Suprapubic skin (tissue), 4 donors: Measurements from ENCODE around the gene PYROXD2. TPM values are rescaled to one million over a fixed set of nuclear protein-coding genes. Genes with fewer than 3 reads are reported as not detected.

ENCODE experiments used
- DNase-seq, 2 donors: peaks; one replicate each; pipeline ENCODE4 v3.0.0-alpha.2; 2019; ENCODE audit warnings: low spot score in 2 of 2
- H3K27ac ChIP-seq: fragments of 200-600 bp; sonication (generic); one replicate; pipeline ENCODE4 v1.5.1; 2019
- H3K27me3 ChIP-seq: fragments of 200-600 bp; sonication (generic); one replicate; pipeline ENCODE4 v1.5.1; 2019
- H3K36me3 ChIP-seq: fragments of 200-600 bp; sonication (generic); one replicate; pipeline ENCODE4 v1.5.1; 2019
- H3K4me1 ChIP-seq: fragments of 200-600 bp; sonication (generic); one replicate; pipeline ENCODE4 v1.5.1; 2019
- H3K4me3 ChIP-seq: fragments of 200-600 bp; sonication (generic); one replicate; pipeline ENCODE4 v1.5.1; 2019; ENCODE audit warnings: mild to moderate bottlenecking
- H3K9me3 ChIP-seq: fragments of 200-600 bp; sonication (generic); one replicate; pipeline ENCODE4 v1.5.1; 2019
- CTCF ChIP-seq, 2 donors: fragments of 200-600 bp in 1 of 2; fragments of 450-650 bp in 1 of 2; sonication (generic) in 1 of 2; IDR thresholded peaks; one replicate each; pipeline ENCODE4 v1.5.1; 2016 to 2019; ENCODE audit warnings: antibody characterized with exemption in 2 of 2, mild to moderate bottlenecking in 1 of 2, moderate library complexity in 1 of 2
- EP300 ChIP-seq: sonication (generic); formaldehyde crosslinking; IDR thresholded peaks from one replicate; pipeline ENCODE4 v1.6.1; 2017; ENCODE audit warnings: antibody characterized with exemption
- POLR2A ChIP-seq, 2 donors: fragments of 450-650 bp; IDR thresholded peaks; one replicate each; pipeline ENCODE4 v1.6.1; 2017; ENCODE audit warnings: antibody characterized with exemption in 2 of 2, mild to moderate bottlenecking in 2 of 2, moderate library complexity in 2 of 2
- POLR2AphosphoS5 ChIP-seq, 3 donors: sonication (generic); formaldehyde crosslinking; IDR thresholded peaks; one replicate each; pipeline ENCODE4 v1.6.1; 2017; ENCODE audit warnings: antibody characterized with exemption in 3 of 3
- WGBS: methylation state at CpG from one replicate; pipeline ENCODE4 v1.1.5; 2018; 5-methylcytosine and 5-hydroxymethylcytosine counted together
- total RNA-seq, 4 donors: library from RNA; depleted of rRNA; stranded (reverse); fragments of >200 nt; gene quantifications; one replicate each; pipeline ENCODE4 v1.1.0, GENCODE V29; 2016

PYROXD2 gene
- total RNA-seq, 4 donors from 2014 or later, result 4.3 to 20.3 (median 5.2) TPM

- 99% methylated on average over 17 of the region's 21 CpGs for WGBS
- Histone ChIP-seq H3K27ac (no peak overlapping the region), H3K4me1 (no peaks in the 10 kb centered on the region), H3K27me3 (no peaks in the 10 kb centered on the region), H3K9me3 (no peaks in the 10 kb centered on the region), H3K4me3 (no peak overlapping the region), H3K36me3 (peaks cover 89% of the 10 kb centered on the region)
- no peak for DNase-seq
- no peak for TF ChIP-seq CTCF (IDR thresholded peaks at IDR 0.05)
- TF ChIP-seq POLR2A (IDR thresholded peaks at IDR 0.05), result no peak
- TF ChIP-seq POLR2AphosphoS5 (IDR thresholded peaks at IDR 0.05), result no peak
- no peak for TF ChIP-seq EP300
Observed at GRCh38 chr10:98433881-98434732, 19.1 kb upstream of the PYROXD2 start.

GRCh38 chr10:98433371-98433770 is 18.4 kb upstream of the PYROXD2 start:
- WGBS, result 100% methylated on average over 1 of the region's 1 CpG
- H3K27ac ChIP-seq, result no peak overlapping the region
- no peaks in the 10 kb centered on the region for H3K4me1 ChIP-seq
- H3K4me3 ChIP-seq, result no peak overlapping the region
- DNase-seq, result no peak
- TF ChIP-seq EP300 (no peak), POLR2A (IDR thresholded peaks at IDR 0.05) (no peak), POLR2AphosphoS5 (IDR thresholded peaks at IDR 0.05) (no peak), CTCF (IDR thresholded peaks at IDR 0.05) (no peak)
- H3K36me3 ChIP-seq, result peaks cover 90% of the 10 kb centered on the region
- no peaks in the 10 kb centered on the region for H3K27me3 ChIP-seq
- no peaks in the 10 kb centered on the region for H3K9me3 ChIP-seq

GRCh38 chr10:98432330-98432729 is 17.3 kb upstream of the PYROXD2 start:
- no peak overlapping the region for H3K27ac ChIP-seq
- peaks cover 93% of the 10 kb centered on the region for H3K36me3 ChIP-seq
- H3K4me3 ChIP-seq, result no peak overlapping the region

GRCh38 chr10:98431016-98431415 is 16.0 kb upstream of the PYROXD2 start:
- Histone ChIP-seq H3K27me3 (no peaks in the 10 kb centered on the region), H3K9me3 (no peaks in the 10 kb centered on the region), H3K4me1 (no peaks in the 10 kb centered on the region), H3K27ac (no peak overlapping the region), H3K4me3 (no peak overlapping the region), H3K36me3 (peaks cover 97% of the 10 kb centered on the region)
- 91% methylated on average over 8 of the region's 8 CpGs for WGBS
- TF ChIP-seq POLR2A (IDR thresholded peaks at IDR 0.05), result no peak
- DNase-seq, result no peak

More at GRCh38 chr10:98432330-98432729, 17.3 kb upstream of the PYROXD2 start:
- Histone ChIP-seq H3K4me1 (no peaks in the 10 kb centered on the region), H3K27me3 (no peaks in the 10 kb centered on the region), H3K9me3 (no peaks in the 10 kb centered on the region)
- DNase-seq, result no peak
- WGBS, result 100% methylated on average over 1 of the region's 1 CpG
- TF ChIP-seq EP300, result no peak
- TF ChIP-seq POLR2A (IDR thresholded peaks at IDR 0.05), result no peak
- TF ChIP-seq CTCF (IDR thresholded peaks at IDR 0.05), result no peak
- no peak for TF ChIP-seq POLR2AphosphoS5 (IDR thresholded peaks at IDR 0.05)

- H3K27ac ChIP-seq, result no peak overlapping the region
- peaks cover 97% of the 10 kb centered on the region for H3K36me3 ChIP-seq
- no peak for DNase-seq
- no peaks in the 10 kb centered on the region for H3K9me3 ChIP-seq
- WGBS, result 99% methylated on average over 8 of the region's 8 CpGs
- H3K4me3 ChIP-seq, result no peak overlapping the region
- no peaks in the 10 kb centered on the region for H3K27me3 ChIP-seq
- no peaks in the 10 kb centered on the region for H3K4me1 ChIP-seq
- TF ChIP-seq EP300, result no peak
- TF ChIP-seq CTCF (IDR thresholded peaks at IDR 0.05), result no peak
- TF ChIP-seq POLR2AphosphoS5 (IDR thresholded peaks at IDR 0.05), result no peak
- no peak for TF ChIP-seq POLR2A (IDR thresholded peaks at IDR 0.05)
Observed at GRCh38 chr10:98430427-98430826, 15.4 kb upstream of the PYROXD2 start.
